ENCODE measurements around the gene ECEL1.
A peak's percentile ranks its signal among the peaks of the same experiment; 100 is the strongest.
"Not testable (repeated sequence)": the region's sequence is repeated elsewhere in the genome, so short reads cannot be mapped to it uniquely, and the experiment has no call there.

Gene ECEL1

GRCh38 chr2:232439758-232440135 lies 47.9 kb downstream of the ECEL1 start:
- DNase-seq = no peak

- DNase-seq = peak; percentile 21
These were observed 48.5 kb downstream of the ECEL1 start for GRCh38 chr2:232438951-232439757.

- DNase-seq = no peak
These were observed 49.5 kb downstream of the ECEL1 start for GRCh38 chr2:232438091-232438490.

DNA sequence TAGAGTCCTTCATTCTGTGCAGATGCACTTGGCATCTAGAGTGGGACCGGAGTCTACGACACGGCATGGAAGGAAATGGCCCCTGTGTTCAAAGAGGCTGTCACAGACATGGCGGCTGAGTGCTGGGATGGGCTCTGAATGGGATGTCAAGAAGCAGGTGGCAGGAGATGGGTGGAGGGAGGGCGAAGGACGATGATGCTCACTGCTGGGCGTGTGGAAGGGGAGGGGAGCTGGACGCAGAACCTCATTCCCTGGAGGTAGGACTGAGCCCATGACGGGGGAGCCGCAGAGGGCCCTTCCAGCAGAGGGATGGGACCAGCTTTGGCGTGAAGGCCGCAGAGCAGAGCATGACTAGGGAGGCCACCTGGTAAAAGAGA lies 50.5 kb downstream of the ECEL1 start:
- no peak for DNase-seq

DNA sequence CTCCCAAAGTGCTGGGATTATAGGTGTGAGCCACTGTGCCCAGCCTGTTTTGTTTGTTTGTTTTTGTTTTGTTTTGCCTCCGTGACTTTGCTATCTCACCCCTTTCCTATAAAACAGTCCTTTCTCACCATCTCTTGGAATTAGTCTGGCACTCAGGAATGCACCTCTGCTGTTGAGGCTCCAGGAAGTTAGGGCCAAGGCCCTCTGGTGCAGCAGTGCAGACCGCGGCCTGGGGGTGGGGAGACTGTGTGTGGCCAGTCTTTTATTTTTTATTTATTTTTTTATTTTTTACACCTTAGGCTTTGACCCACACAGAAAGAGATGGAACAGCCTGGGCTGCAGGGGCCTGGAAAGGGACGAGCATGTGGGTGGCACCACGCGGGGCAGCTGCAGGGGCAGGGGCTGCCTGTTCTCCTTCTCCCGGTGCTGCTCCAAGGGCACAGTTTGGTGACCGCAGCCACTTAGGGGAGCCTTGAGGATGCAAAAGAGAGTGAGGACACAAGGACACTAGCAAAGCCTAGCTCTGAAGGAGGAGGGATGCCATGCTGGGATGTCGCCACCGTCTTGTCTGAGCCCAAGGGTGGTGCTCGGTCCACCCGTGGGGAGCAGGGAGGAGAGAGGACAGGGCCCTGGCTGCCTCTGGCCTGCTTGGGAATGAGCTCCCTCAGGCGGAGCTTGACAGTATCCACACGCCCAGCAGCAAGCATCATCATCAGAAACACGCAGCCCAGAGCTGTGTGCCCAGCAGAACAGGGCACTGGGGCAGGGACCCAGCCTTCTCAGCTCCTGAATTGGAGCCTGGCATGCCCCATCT lies 51.0 kb downstream of the ECEL1 start:
- no peak for DNase-seq

- no peak for DNase-seq
These were observed 51.8 kb downstream of the ECEL1 start for GRCh38 chr2:232435805-232436204.

GRCh38 chr2:232435375-232435648 lies 52.3 kb downstream of the ECEL1 start:
- no peak for DNase-seq

GRCh38 chr2:232434563-232435374 lies 52.9 kb downstream of the ECEL1 start:
- no peak for DNase-seq

- no peak for DNase-seq
These were observed 53.5 kb downstream of the ECEL1 start for GRCh38 chr2:232434091-232434490.

DNA sequence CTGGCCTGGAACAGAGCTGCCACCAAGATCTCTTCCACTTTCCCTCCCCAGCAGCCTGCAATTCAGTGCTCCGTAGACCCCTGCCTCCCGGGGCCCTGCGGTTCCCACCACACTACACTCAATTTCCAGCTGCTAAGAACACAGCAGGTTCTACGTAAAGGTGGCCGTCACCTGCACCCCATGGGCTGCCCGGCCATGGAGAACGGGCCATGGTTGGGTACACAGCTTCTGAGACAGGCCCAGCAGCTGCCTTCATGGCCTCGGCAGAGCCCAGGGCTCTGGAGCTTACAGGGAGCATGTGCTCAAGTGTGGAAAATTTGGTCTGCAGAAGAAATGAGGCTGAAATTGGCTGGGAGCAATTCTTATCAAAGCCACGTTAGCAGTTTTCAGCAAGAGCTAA lies 54.0 kb downstream of the ECEL1 start:
- not testable (repeated sequence) for DNase-seq

DNA sequence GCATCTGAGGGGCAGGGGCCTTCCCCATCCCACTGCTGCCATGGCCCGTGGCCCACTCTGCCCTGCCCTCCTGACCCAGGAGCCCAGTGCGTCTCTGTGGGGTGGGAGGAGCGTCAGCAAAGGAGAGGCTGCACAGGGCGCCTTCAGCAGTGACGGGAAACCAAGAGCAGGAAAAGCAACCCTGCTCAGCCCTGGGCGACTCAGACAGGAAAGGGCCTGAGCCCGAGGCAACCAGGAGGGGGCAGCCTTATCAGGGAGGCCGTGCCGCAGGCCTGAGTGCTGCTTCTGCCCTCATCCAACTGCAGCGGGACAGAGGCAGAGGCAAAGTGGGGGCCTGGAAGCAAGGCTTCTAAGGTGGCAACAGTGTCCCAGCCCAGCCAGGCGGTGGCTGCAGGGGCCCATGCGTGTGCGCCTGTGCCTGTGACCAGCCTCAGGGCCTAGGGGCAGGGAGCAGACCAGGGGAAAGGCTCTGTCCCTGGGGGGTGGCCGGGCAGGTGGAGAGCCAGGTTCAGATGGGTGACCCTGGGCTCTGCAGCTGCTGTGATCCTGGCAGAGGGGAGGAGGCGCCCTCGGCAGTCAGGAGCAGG lies 54.9 kb downstream of the ECEL1 start:
- no peak for DNase-seq

DNA sequence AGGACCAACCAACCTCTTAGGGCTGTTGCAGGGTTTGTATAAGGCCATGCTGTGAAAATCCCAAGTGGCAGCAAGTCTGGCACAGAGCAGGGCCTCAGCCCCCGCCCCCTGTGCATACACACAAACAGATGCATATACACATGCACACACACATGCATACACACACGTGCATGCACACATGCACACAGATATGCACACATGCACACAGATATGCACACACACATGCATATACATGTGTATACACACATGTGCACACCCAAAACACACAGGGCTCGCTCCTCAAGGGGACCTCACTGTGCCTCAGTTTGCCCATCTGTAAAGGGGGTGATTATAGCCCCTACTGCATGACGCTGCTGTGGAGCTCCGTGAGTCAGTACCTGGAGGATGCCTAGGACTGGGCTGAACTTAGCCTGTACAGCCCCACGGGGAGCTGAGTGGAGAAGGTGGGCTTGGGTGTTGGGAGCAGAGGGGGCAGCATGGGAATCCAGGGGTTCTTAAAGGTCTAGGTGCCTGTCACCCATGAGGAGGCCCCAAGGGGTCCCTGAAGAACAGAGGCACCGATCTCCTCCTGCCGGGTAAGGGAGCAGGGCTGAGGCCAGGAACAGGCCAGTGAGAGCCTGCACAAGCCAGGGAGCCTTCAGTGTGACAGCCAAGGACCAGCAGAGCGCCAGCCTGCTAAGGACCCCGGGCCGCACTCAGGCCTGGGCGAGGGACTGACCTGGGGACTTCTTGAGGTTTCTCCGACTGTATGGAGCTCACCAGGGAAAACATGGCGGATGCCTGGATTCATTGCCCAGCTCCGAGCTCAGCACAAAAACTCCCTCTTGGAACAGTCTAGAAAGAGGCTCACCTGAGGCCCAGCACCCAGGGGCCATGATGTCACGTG lies 55.7 kb downstream of the ECEL1 start:
- DNase-seq = no peak
